Panc1 (cell line): Measurements from ENCODE around the gene COQ8B.

ENCODE experiments used
- CTCF ChIP-seq: fragments of 450-650 bp; IDR thresholded peaks from 2 replicates; pipeline ENCODE4 v1.5.1; 2017; ENCODE audit warnings: mild to moderate bottlenecking
- POLR2AphosphoS5 ChIP-seq: IDR thresholded peaks from 2 replicates; pipeline ENCODE4 v1.6.1; 2012; ENCODE audit warnings: mild to moderate bottlenecking, low read depth, low read length, moderate library complexity
- REST ChIP-seq, 2 experiments: IDR thresholded peaks; 2 replicates each; pipeline ENCODE4 v1.6.1; 2011 to 2012; ENCODE audit warnings: low read depth in 2 of 2, control low read depth in 1 of 2, low read length in 1 of 2, mild to moderate bottlenecking in 1 of 2, moderate library complexity in 1 of 2; ENCODE audit not compliant: insufficient read depth in 1 of 2
- TCF7L2 ChIP-seq: IDR thresholded peaks from 2 replicates; pipeline ENCODE4 v1.6.1; 2011; ENCODE audit warnings: mild to moderate bottlenecking, low read depth, low read length, inconsistent platforms

GRCh38 chr19:40686882-40687524, 29.7 kb downstream of the COQ8B start:
- TF ChIP-seq REST (IDR thresholded peaks at IDR 0.05; ENCODE audit: insufficient read depth in 1 of 2, low read depth in 2 of 2, low read length in 1 of 2): no peak
- no peak for TF ChIP-seq POLR2AphosphoS5
- TF ChIP-seq CTCF: no peak
- TF ChIP-seq TCF7L2: no peak
